ENCODE measurements around the gene STK32B.

DNA sequence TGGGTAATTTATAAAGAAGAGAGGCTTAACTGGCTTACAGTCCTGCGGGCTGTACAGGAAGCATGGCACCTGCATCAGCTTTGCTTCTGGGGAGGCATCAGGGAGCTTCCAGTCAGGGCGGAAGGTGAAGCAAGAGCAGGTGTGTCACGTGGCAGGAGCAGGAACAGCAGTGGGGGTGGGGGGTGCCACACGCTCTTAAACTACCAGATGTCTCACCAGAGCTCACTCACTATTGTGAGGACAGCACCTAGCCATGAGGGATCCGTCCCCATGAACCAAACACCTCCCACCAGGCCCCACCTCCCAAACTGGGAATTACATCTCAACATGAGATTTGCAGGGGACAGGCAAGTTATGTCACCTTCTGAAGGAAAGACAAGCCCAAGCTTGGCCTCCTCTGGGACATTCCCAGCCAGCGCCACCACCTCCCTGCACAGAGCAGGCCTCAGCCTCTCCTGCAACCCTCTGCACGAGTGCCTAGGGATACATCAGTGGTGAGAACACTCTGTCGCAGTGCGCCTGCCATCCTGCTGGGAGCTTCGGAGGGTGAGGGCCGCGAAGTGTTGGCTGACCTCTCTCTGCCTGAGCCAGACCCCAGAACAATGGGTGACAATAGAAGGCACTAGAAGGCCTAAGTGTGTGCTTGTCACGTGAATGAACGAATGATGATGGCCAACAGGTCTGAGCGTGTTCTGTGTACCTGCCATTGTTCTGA is 412.8 kb downstream of the STK32B start:
- TF ChIP-seq, protein P1, sequence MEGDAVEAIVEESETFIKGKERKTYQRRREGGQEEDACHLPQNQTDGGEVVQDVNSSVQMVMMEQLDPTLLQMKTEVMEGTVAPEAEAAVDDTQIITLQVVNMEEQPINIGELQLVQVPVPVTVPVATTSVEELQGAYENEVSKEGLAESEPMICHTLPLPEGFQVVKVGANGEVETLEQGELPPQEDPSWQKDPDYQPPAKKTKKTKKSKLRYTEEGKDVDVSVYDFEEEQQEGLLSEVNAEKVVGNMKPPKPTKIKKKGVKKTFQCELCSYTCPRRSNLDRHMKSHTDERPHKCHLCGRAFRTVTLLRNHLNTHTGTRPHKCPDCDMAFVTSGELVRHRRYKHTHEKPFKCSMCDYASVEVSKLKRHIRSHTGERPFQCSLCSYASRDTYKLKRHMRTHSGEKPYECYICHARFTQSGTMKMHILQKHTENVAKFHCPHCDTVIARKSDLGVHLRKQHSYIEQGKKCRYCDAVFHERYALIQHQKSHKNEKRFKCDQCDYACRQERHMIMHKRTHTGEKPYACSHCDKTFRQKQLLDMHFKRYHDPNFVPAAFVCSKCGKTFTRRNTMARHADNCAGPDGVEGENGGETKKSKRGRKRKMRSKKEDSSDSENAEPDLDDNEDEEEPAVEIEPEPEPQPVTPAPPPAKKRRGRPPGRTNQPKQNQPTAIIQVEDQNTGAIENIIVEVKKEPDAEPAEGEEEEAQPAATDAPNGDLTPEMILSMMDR (conservative IDR thresholded peaks at IDR 0.05; ENCODE audit: low read depth, low read length) = no peak
- no peak for TF ChIP-seq EZH2 (IDR thresholded peaks at IDR 0.05; ENCODE audit: borderline replicate concordance, low read depth, low read length, poor library complexity, severe bottlenecking)

All from A673 (cell line).